B cell (primary cell): Measurements from ENCODE around the gene CDK5RAP3. TPM values are rescaled to one million over a fixed set of nuclear protein-coding genes. Genes with fewer than 3 reads are reported as not detected.
A peak's percentile ranks its signal among the peaks of the same experiment; 100 is the strongest.

Experiments
- ATAC-seq: fragments of 200-7000 bp; cut with Tn5 transposase; one replicate; pipeline ENCODE4 v1.10.0; 2021; ENCODE audit warnings: low read depth, mild to moderate bottlenecking, moderate number of reproducible peaks, moderate library complexity
- CTCF ChIA-PET: fragments of 350-600 bp; sonication (Branson Sonifier 250); formaldehyde crosslinking; loops from one replicate; lab custom pipeline; 2021; ENCODE audit warnings: antibody characterized with exemption, inconsistent platforms; lab: Charles Lee
- POLR2A ChIA-PET: fragments of 350-600 bp; sonication (Branson Sonifier 250); formaldehyde crosslinking; loops from one replicate; lab custom pipeline; 2021; ENCODE audit warnings: antibody characterized with exemption; lab: Charles Lee
- DNase-seq: peaks from one replicate; pipeline ENCODE4 v3.0.0; 2013
- H2AFZ ChIP-seq: 2 replicates; pipeline ENCODE4 v1.6.1; 2012; ENCODE audit warnings: mild to moderate bottlenecking, low read depth, low read length; ENCODE audit not compliant: insufficient read depth, poor library complexity, severe bottlenecking
- H3K27ac ChIP-seq, 2 donors: 1 replicate in 1 of 2; 2 replicates in 1 of 2; pipeline ENCODE4 v1.5.1; 2012 to 2013; ENCODE audit warnings: low read length in 2 of 2, mild to moderate bottlenecking in 2 of 2, moderate library complexity in 1 of 2
- H3K27me3 ChIP-seq, 4 experiments: fragments of 200-600 bp in 1 of 4; sonication (generic) in 1 of 4; replicated peaks in 1 of 4; 1 replicate in 2 of 4; 2 replicates in 2 of 4; pipeline versions ENCODE4 v1.6.1 to v1.7.0; 2013 to 2016; ENCODE audit warnings: low read length in 3 of 4, mild to moderate bottlenecking in 2 of 4, mixed read lengths in 1 of 4, moderate library complexity in 1 of 4; ENCODE audit not compliant: insufficient read depth in 4 of 4, control insufficient read depth in 3 of 4; ENCODE audit errors: control extremely low read depth in 1 of 4
- H3K36me3 ChIP-seq, 2 experiments: replicated peaks in 1 of 2; 1 replicate in 1 of 2; 2 replicates in 1 of 2; pipeline versions ENCODE4 v1.6.1 to v1.7.1; 2013; ENCODE audit warnings: low read length in 1 of 2; ENCODE audit not compliant: insufficient read depth in 2 of 2, control insufficient read depth in 1 of 2; ENCODE audit errors: control extremely low read depth in 1 of 2, extremely low read depth in 1 of 2
- H3K4me1 ChIP-seq, 2 donors: fragments of 200-600 bp in 1 of 2; sonication (generic) in 1 of 2; 1 replicate in 1 of 2; 2 replicates in 1 of 2; pipeline versions ENCODE4 v1.5.1 to v1.6.1; 2013 to 2017; ENCODE audit warnings: low read length in 2 of 2; ENCODE audit not compliant: control insufficient read depth in 2 of 2, insufficient read depth in 2 of 2
- H3K4me2 ChIP-seq: replicated peaks from 2 replicates; pipeline ENCODE3; 2012; ENCODE audit warnings: mild to moderate bottlenecking, low read depth, low read length; ENCODE audit not compliant: poor library complexity, severe bottlenecking
- H3K4me3 ChIP-seq, 5 experiments: fragments of 200-600 bp in 1 of 5; sonication (generic) in 1 of 5; 1 replicate in 3 of 5; 2 replicates in 2 of 5; pipeline versions ENCODE4 v1.5.1 to v1.7.0; 2011 to 2016; ENCODE audit warnings: low read length in 4 of 5, mild to moderate bottlenecking in 4 of 5, low read depth in 2 of 5, control low read depth in 1 of 5, moderate library complexity in 1 of 5; ENCODE audit not compliant: insufficient read depth in 1 of 5; ENCODE audit errors: control extremely low read depth in 1 of 5, extremely low read depth in 1 of 5
- H3K79me2 ChIP-seq: fragments of 200-600 bp; sonication (generic); one replicate; pipeline ENCODE4 v1.6.0; 2016; ENCODE audit warnings: low read length; ENCODE audit not compliant: control insufficient read depth, insufficient read depth
- H3K9ac ChIP-seq: fragments of 200-600 bp; sonication (generic); 2 replicates; pipeline ENCODE4 v1.6.1; 2017; ENCODE audit warnings: mild to moderate bottlenecking, low read length, moderate library complexity
- H3K9me3 ChIP-seq, 3 donors: one replicate each; pipeline versions ENCODE4 v1.6.1 to v1.7.1; 2013; ENCODE audit warnings: low read length in 2 of 3; ENCODE audit not compliant: control insufficient read depth in 2 of 3, insufficient read depth in 1 of 3; ENCODE audit errors: control extremely low read depth in 1 of 3
- H4K20me1 ChIP-seq: 2 replicates; pipeline ENCODE4 v1.6.0; 2012; ENCODE audit warnings: mild to moderate bottlenecking, low read length; ENCODE audit not compliant: insufficient read depth, control insufficient read depth, poor library complexity, severe bottlenecking
- H3K27ac Mint-ChIP-seq: one replicate; pipeline ENCODE4 v1.8.0; 2021; ENCODE audit warnings: mixed read lengths
- H3K27me3 Mint-ChIP-seq: one replicate; pipeline ENCODE4 v1.8.0; 2021; ENCODE audit warnings: mixed read lengths
- H3K4me1 Mint-ChIP-seq: one replicate; pipeline ENCODE4 v1.8.0; 2021; ENCODE audit warnings: mixed read lengths
- H3K4me3 Mint-ChIP-seq: one replicate; pipeline ENCODE4 v1.8.0; 2021; ENCODE audit warnings: mixed read lengths
- H3K9me3 Mint-ChIP-seq: one replicate; pipeline ENCODE4 v1.8.0; 2022; ENCODE audit warnings: mixed read lengths; ENCODE audit not compliant: insufficient read depth
- EZH2 ChIP-seq: IDR thresholded peaks from 2 replicates; pipeline ENCODE4 v1.6.1; 2012; ENCODE audit warnings: borderline replicate concordance, low read depth, mild to moderate bottlenecking, moderate library complexity, low read length; ENCODE audit not compliant: insufficient read depth, poor library complexity, severe bottlenecking
- WGBS: methylation state at CpG from one replicate; pipeline ENCODE4 v1.1.5; 2013; ENCODE audit warnings: missing lambda C conversion rate; ENCODE audit not compliant: insufficient coverage; 5-methylcytosine and 5-hydroxymethylcytosine counted together
- intact Hi-C: fragments of 100-400 bp; cut with micrococcal nuclease; formaldehyde crosslinking; loops from one replicate; pipeline ENCODE4 v1.10.0; 2022
- polyA plus RNA-seq: library from polyadenylated mRNA; depleted of rRNA; stranded (reverse); fragments of >200 nt; gene quantifications from 2 replicates; pipeline ENCODE4 v1.2.3, GENCODE V29; 2012
- total RNA-seq, 2 donors: library from RNA; stranded (reverse); fragments of 120-200 nt in 1 of 2; gene quantifications; 1 replicate in 1 of 2; 2 replicates in 1 of 2; pipeline versions ENCODE4 v1.2.3 to v1.2.4, GENCODE V29; 2013 to 2022
- TF ChIP-seq, protein P1 (sequence below): fragments of 200-600 bp; IDR thresholded peaks from one replicate; pipeline ENCODE4 v1.8.0; 2022; ENCODE audit warnings: antibody characterized with exemption, mild to moderate bottlenecking

CDK5RAP3 gene
- total and polyA plus RNA-seq, 2 donors (not counting 1 experiment from before 2014, with no cell fraction given): 417 to 728 TPM

DNA sequence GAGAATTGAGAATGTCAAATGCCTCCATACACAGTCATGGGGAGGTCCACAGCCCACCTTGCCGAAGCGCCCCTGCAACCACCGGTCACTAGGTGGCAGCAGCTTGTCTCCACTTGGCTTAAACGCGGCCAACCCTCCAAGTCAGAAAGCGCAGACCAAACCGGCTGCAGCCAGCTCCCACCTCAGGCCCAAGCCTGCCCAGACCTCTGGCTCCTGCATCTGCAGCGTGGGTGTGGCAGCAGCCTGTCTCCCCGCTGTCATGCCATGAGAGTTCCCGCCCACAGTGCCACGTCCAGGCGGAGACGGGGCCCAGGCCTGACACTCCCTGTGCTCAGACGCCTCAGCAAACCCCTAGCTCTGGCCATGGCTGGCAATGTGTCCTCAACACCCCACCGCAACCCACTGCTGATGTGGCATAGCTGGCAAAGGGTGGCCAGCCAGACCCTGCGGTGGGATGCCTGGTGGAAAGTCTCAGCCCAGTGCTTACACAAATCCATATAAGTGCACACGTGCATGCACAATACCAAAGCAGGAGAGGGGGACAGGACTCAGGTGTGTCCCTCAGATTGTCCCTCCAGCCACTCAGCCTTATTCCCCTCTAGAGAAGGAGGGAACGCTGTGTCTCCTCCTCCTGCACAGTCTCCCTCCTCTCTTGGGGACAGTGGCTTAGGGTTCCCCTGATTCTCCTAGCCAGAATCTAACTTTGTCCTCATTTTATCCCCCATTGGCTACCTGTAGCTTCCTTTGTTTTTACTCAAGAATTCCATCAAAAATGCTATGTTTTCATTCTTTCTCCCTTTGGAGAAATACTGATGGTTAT lies 55.8 kb downstream of the CDK5RAP3 start:
- CTCF ChIA-PET: interaction anchor here (0.7 to 3.9 kb wide), 33 partner anchors 9 to 852 kb away, joined by 3 to 228 read pairs (median 6); partner anchors contain the start of genes CDK5RAP3, COPZ2, NFE2L1 and SNX11
- peak; percentile 14 for ATAC-seq
- peak overlapping the region; percentile 98 for H3K4me2 ChIP-seq

More for the DNA sequence above, 55.8 kb downstream of the CDK5RAP3 start:
- WGBS: 35% methylated on average over 17 of the region's 18 CpGs
- Histone ChIP-seq H3K27me3 (peaks cover 0 to 31% (median 13%) of the 10 kb centered on the region in 4 experiments), H3K27ac (no peak overlapping the region), H3K9ac (no peak overlapping the region), H3K9me3 (no peaks in the 10 kb centered on the region), H3K79me2 (no peaks in the 10 kb centered on the region), H3K36me3 (no peaks in the 10 kb centered on the region), H2AFZ (peak overlapping the region; percentile 50), H3K4me3 (no peak overlapping the region), H3K4me1 (peaks cover 32 to 36% of the 10 kb centered on the region in 2 donors), H4K20me1 (no peaks in the 10 kb centered on the region)
- POLR2A ChIA-PET: interaction anchor here (1.6 to 2.7 kb wide), 2 partner anchors 16 to 22 kb away, joined by 5 to 16 read pairs; partner anchors contain the start of gene NFE2L1
- TF ChIP-seq, protein P1, sequence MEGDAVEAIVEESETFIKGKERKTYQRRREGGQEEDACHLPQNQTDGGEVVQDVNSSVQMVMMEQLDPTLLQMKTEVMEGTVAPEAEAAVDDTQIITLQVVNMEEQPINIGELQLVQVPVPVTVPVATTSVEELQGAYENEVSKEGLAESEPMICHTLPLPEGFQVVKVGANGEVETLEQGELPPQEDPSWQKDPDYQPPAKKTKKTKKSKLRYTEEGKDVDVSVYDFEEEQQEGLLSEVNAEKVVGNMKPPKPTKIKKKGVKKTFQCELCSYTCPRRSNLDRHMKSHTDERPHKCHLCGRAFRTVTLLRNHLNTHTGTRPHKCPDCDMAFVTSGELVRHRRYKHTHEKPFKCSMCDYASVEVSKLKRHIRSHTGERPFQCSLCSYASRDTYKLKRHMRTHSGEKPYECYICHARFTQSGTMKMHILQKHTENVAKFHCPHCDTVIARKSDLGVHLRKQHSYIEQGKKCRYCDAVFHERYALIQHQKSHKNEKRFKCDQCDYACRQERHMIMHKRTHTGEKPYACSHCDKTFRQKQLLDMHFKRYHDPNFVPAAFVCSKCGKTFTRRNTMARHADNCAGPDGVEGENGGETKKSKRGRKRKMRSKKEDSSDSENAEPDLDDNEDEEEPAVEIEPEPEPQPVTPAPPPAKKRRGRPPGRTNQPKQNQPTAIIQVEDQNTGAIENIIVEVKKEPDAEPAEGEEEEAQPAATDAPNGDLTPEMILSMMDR: peak; percentile 87
- TF ChIP-seq EZH2: no peak
- Mint-ChIP-seq H3K4me1 (peaks cover 33% of the 10 kb centered on the region), H3K27me3 (peaks cover 12% of the 10 kb centered on the region), H3K27ac (no peak overlapping the region), H3K9me3 (no peaks in the 10 kb centered on the region), H3K4me3 (peak overlapping the region; percentile 82)
- intact Hi-C loops: loop anchor here (1.0 to 10.0 kb wide), 3 partner anchors 105 to 428 kb away; no protein-coding TSS in a partner anchor
- DNase-seq: peak; percentile 85
